Uterus (tissue), 4 donors: ENCODE data around the gene U2SURP. TPM values are rescaled to one million over a fixed set of nuclear protein-coding genes. Genes with fewer than 3 reads are reported as not detected.

ENCODE experiments used
- DNase-seq, 2 donors: peaks; one replicate each; pipeline ENCODE4 v3.0.0-alpha.2; 2019 to 2020
- H3K27ac ChIP-seq, 2 donors: fragments of 200-600 bp; sonication (generic); 1 replicate in 1 of 2; 2 replicates in 1 of 2; pipeline ENCODE4 v1.5.1; 2016 to 2018
- H3K27me3 ChIP-seq, 2 donors: fragments of 200-600 bp; sonication (generic); one replicate each; pipeline ENCODE4 v1.5.1; 2018 to 2019; ENCODE audit warnings: control low read depth in 1 of 2
- H3K36me3 ChIP-seq, 2 donors: fragments of 200-600 bp; sonication (generic); one replicate each; pipeline ENCODE4 v1.5.1; 2019; ENCODE audit warnings: control low read depth in 1 of 2
- H3K4me1 ChIP-seq, 2 donors: fragments of 200-600 bp; sonication (generic); one replicate each; pipeline ENCODE4 v1.5.1; 2018 to 2019; ENCODE audit warnings: control low read depth in 1 of 2
- H3K4me3 ChIP-seq, 2 donors: fragments of 200-600 bp; sonication (generic); 1 replicate in 1 of 2; 2 replicates in 1 of 2; pipeline ENCODE4 v1.5.1; 2018 to 2019; ENCODE audit warnings: mild to moderate bottlenecking in 1 of 2
- H3K9me3 ChIP-seq, 2 donors: fragments of 200-600 bp; sonication (generic); one replicate each; pipeline ENCODE4 v1.5.1; 2019; ENCODE audit warnings: control low read depth in 1 of 2
- POLR2A ChIP-seq, 2 donors: fragments of 450-650 bp; IDR thresholded peaks; one replicate each; pipeline ENCODE4 v1.6.1; 2016; ENCODE audit warnings: antibody characterized with exemption in 2 of 2, mild to moderate bottlenecking in 1 of 2, moderate library complexity in 1 of 2
- intact Hi-C: fragments of 100-400 bp; cut with DNase I; formaldehyde crosslinking; loops from one replicate; pipeline ENCODE4 v1.15.1; 2023; ENCODE audit warnings: low total_unique reads
- total RNA-seq, 4 donors: library from RNA; depleted of rRNA in 3 of 4; stranded (reverse); fragments of >200 nt in 3 of 4; gene quantifications; one replicate each; pipeline versions ENCODE4 v1.1.0 to v1.2.4, GENCODE V29; 2014 to 2023
- TF ChIP-seq, protein P1 (sequence below), 4 experiments: fragments of 200-600 bp in 2 of 4; fragments of 450-650 bp in 2 of 4; sonication (generic) in 2 of 4; IDR thresholded peaks; one replicate each; pipeline ENCODE4 v1.5.1; 2016 to 2019; ENCODE audit warnings: antibody characterized with exemption in 4 of 4, mild to moderate bottlenecking in 2 of 4, moderate library complexity in 1 of 4
- donor health status: DM: yes; HTN: yes; CAD: no.

U2SURP gene
- total RNA-seq, 4 donors from 2014 or later: 43.3 to 178 (median 87.2) TPM

DNA sequence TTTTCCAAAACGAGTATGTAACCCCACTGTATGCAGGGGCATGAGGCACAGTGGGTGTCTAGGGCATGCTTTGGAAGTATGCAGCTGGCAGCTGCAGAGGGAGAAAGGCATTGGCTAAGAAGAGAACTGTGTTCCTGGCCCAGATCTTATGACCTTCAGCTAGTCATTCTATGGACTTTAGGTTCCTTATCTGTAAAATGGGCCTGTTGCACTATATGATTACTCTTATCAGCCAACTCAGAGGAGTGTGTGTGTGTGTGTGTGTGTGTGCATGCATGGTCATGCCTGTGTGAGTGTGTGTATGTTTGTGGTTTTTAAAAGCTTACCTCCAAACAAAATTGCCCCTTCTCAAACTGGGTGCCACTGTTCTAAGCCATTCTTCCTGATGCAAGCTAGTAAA, 90.8 kb downstream of the U2SURP start:
- Histone ChIP-seq H3K4me1 (no peaks in the 10 kb centered on the region), H3K36me3 (no peaks in the 10 kb centered on the region), H3K9me3 (no peaks in the 10 kb centered on the region), H3K27ac (no peak overlapping the region), H3K4me3 (no peak overlapping the region), H3K27me3 (no peaks in the 10 kb centered on the region)
- no peak for DNase-seq
- intact Hi-C loops: no loop called here
- no peak for TF ChIP-seq POLR2A (IDR thresholded peaks at IDR 0.05)

DNA sequence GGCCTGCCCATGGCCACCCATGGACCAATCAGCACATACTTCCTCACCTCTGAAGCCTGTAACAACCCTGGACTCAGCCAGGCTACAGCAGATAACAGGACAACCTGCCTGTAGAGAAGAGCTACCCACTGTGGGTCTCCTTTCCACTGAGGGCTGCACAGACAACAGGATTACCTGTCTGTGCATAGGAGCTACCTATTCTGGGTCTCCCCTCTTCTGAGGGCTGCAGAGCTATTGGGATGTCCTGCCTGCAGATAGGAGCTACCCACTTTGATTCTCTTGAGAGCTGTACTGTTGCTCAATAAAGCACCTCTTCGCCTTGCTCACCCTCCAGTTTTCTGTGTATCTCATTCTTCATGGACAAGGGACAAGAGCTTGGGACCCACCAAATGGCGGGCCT, 94.4 kb downstream of the U2SURP start:
- no peaks in the 10 kb centered on the region for H3K4me1 ChIP-seq
- no peaks in the 10 kb centered on the region for H3K27me3 ChIP-seq
- no peak overlapping the region for H3K27ac ChIP-seq
- DNase-seq: no peak
- TF ChIP-seq POLR2A (IDR thresholded peaks at IDR 0.05): no peak
- TF ChIP-seq, protein P1, sequence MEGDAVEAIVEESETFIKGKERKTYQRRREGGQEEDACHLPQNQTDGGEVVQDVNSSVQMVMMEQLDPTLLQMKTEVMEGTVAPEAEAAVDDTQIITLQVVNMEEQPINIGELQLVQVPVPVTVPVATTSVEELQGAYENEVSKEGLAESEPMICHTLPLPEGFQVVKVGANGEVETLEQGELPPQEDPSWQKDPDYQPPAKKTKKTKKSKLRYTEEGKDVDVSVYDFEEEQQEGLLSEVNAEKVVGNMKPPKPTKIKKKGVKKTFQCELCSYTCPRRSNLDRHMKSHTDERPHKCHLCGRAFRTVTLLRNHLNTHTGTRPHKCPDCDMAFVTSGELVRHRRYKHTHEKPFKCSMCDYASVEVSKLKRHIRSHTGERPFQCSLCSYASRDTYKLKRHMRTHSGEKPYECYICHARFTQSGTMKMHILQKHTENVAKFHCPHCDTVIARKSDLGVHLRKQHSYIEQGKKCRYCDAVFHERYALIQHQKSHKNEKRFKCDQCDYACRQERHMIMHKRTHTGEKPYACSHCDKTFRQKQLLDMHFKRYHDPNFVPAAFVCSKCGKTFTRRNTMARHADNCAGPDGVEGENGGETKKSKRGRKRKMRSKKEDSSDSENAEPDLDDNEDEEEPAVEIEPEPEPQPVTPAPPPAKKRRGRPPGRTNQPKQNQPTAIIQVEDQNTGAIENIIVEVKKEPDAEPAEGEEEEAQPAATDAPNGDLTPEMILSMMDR (IDR thresholded peaks at IDR 0.05): no peak
- no peaks in the 10 kb centered on the region for H3K9me3 ChIP-seq
- no peaks in the 10 kb centered on the region for H3K36me3 ChIP-seq
- intact Hi-C loops: no loop called here
- H3K4me3 ChIP-seq: no peak overlapping the region

- Histone ChIP-seq H3K4me3 (no peak overlapping the region), H3K27me3 (no peaks in the 10 kb centered on the region), H3K27ac (no peak overlapping the region), H3K4me1 (no peaks in the 10 kb centered on the region), H3K9me3 (no peaks in the 10 kb centered on the region), H3K36me3 (no peaks in the 10 kb centered on the region)
- intact Hi-C loops: no loop called here
- DNase-seq: no peak
- TF ChIP-seq, protein P1 (IDR thresholded peaks at IDR 0.05): no peak
- no peak for TF ChIP-seq POLR2A (IDR thresholded peaks at IDR 0.05)
Observed at GRCh38 chr3:143098032-143098764, 96.8 kb downstream of the U2SURP start.

- TF ChIP-seq, protein P1 (IDR thresholded peaks at IDR 0.05): no peak
- no peak for TF ChIP-seq POLR2A (IDR thresholded peaks at IDR 0.05)
- no peak for DNase-seq
- no peaks in the 10 kb centered on the region for H3K4me1 ChIP-seq
- no peak overlapping the region for H3K27ac ChIP-seq
- intact Hi-C loops: no loop called here
- H3K9me3 ChIP-seq: no peaks in the 10 kb centered on the region
- H3K36me3 ChIP-seq: no peaks in the 10 kb centered on the region
- H3K4me3 ChIP-seq: no peak overlapping the region
- H3K27me3 ChIP-seq: no peaks in the 10 kb centered on the region
Observed at GRCh38 chr3:143099210-143099609, 97.8 kb downstream of the U2SURP start.

GRCh38 chr3:143099690-143100089, 98.3 kb downstream of the U2SURP start:
- no peak for DNase-seq
- Histone ChIP-seq H3K4me1 (no peaks in the 10 kb centered on the region), H3K36me3 (no peaks in the 10 kb centered on the region), H3K4me3 (no peak overlapping the region), H3K27me3 (no peaks in the 10 kb centered on the region), H3K9me3 (no peaks in the 10 kb centered on the region), H3K27ac (no peak overlapping the region)
- TF ChIP-seq POLR2A (IDR thresholded peaks at IDR 0.05): no peak
- TF ChIP-seq, protein P1 (IDR thresholded peaks at IDR 0.05): no peak
- intact Hi-C loops: no loop called here
